Nephron (organoid): ENCODE results near the gene ASB9.

ENCODE experiments used
- H3K27ac Mint-ChIP-seq, 3 experiments: 2 replicates each; pipeline ENCODE4 v1.8.0; 2020; ENCODE audit warnings: mixed read lengths in 3 of 3, mild to moderate bottlenecking in 2 of 3, moderate library complexity in 1 of 3
- H3K27me3 Mint-ChIP-seq: 2 replicates; pipeline ENCODE4 v1.8.0; 2021; ENCODE audit warnings: low read depth, mild to moderate bottlenecking, moderate library complexity, mixed read lengths
- H3K36me3 Mint-ChIP-seq: 2 replicates; pipeline ENCODE4 v1.8.0; 2020; ENCODE audit warnings: low read depth, mixed read lengths
- H3K4me1 Mint-ChIP-seq: 2 replicates; pipeline ENCODE4 v1.8.0; 2020; ENCODE audit warnings: mixed read lengths
- H3K4me3 Mint-ChIP-seq, 3 experiments: 2 replicates each; pipeline ENCODE4 v1.8.0; 2020; ENCODE audit warnings: mild to moderate bottlenecking in 3 of 3, mixed read lengths in 3 of 3, moderate library complexity in 2 of 3
- H3K9me3 Mint-ChIP-seq: 2 replicates; pipeline ENCODE4 v1.8.0; 2020; ENCODE audit warnings: mixed read lengths
- CTCF ChIP-seq, 3 experiments: fragments of 200-600 bp; sonication (generic); IDR thresholded peaks; one replicate each; pipeline ENCODE4 v1.5.0; 2021; ENCODE audit warnings: antibody characterized with exemption in 3 of 3; ENCODE audit not compliant: unreplicated experiment in 3 of 3

The ASB9 gene

GRCh38 chrX:15269618-15270521 lies at the start of gene ASB9:
TSS of gene ASB9 (minus strand) at chrX:15270083. CDS start at chrX:15269874, 209 bp downstream.
- peaks cover 3% of the 10 kb centered on the region for H3K9me3 Mint-ChIP-seq
- no peaks in the 10 kb centered on the region for H3K36me3 Mint-ChIP-seq
- H3K27ac Mint-ChIP-seq, result peak within 1 kb of the TSS; percentile 68 to 93 (median 78)
- TF ChIP-seq CTCF (IDR thresholded peaks at IDR 0.05; ENCODE audit: unreplicated experiment in 3 of 3), result no peak
- H3K4me1 Mint-ChIP-seq, result peaks cover 11% of the 10 kb centered on the region
- H3K4me3 Mint-ChIP-seq, result peak within 1 kb of the TSS; percentile 13 to 68 (median 53)
- H3K27me3 Mint-ChIP-seq, result no peaks in the 10 kb centered on the region

DNA sequence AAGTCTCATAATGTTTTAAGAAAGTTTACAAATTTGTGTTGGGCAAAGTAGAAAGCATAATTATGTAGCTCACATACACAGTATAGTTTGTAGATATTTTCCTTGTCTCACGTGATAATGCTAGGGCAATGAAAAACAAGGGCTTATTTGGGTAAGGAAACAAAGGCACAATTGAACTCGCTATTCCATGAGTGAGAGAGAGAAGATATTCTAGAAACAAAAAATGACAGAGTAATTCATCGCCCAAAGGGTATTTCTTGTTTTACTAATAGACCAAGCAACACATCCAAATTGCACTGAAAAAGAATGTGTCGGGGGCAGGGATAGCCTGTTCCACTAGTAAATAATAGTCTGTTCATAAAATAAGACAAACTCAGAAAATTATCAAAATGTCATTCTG lies 49.2 kb upstream of the ASB9 start:
- Mint-ChIP-seq H3K27me3 (no peaks in the 10 kb centered on the region), H3K36me3 (peaks cover 18% of the 10 kb centered on the region), H3K4me3 (no peak overlapping the region), H3K27ac (no peak overlapping the region), H3K9me3 (no peaks in the 10 kb centered on the region), H3K4me1 (peaks cover 13% of the 10 kb centered on the region)
- no peak for TF ChIP-seq CTCF (IDR thresholded peaks at IDR 0.05; ENCODE audit: unreplicated experiment in 3 of 3)

DNA sequence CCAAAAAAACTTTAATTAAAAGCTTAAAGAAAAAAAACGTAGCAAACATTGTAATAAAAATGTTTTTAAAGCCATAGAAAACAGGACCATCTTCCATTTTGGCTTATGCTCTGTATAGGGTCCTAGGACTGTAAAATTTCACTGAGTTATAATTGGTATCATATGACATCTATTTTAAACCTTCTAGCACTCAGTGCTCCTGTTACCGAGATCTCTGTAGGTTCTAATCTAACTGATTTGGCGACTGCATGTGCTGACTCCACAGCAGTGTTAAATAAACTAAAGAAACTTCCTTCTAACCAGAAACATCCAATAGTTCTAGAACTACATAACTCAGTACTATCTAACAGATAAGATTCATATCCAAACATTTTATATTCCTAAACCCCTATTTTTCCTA lies 45.6 kb upstream of the ASB9 start, which contains the start of gene ASB11:
TSS of gene ASB11 (minus strand) at position 132 of the 400 bp plus-strand sequence. CDS start at position 97, 35 bp downstream.
- Mint-ChIP-seq H3K9me3 (no peaks in the 10 kb centered on the region), H3K27ac (no peak within 1 kb of the TSS), H3K27me3 (no peaks in the 10 kb centered on the region), H3K4me3 (peak within 1 kb of the TSS in 1 of 3 experiments; percentile 73), H3K4me1 (peaks cover 13% of the 10 kb centered on the region), H3K36me3 (peaks cover 10% of the 10 kb centered on the region)
- no peak for TF ChIP-seq CTCF (IDR thresholded peaks at IDR 0.05; ENCODE audit: unreplicated experiment in 3 of 3)

- Mint-ChIP-seq H3K4me1 (peaks cover 18% of the 10 kb centered on the region), H3K36me3 (peaks cover 6% of the 10 kb centered on the region), H3K4me3 (peak overlapping the region in 1 of 3 experiments; percentile 73), H3K27me3 (no peaks in the 10 kb centered on the region), H3K27ac (no peak overlapping the region), H3K9me3 (no peaks in the 10 kb centered on the region)
- no peak for TF ChIP-seq CTCF (IDR thresholded peaks at IDR 0.05; ENCODE audit: unreplicated experiment in 3 of 3)
Measured at GRCh38 chrX:15314472-15314871, 44.6 kb upstream of the ASB9 start.

GRCh38 chrX:15311119-15311518 lies 41.2 kb upstream of the ASB9 start:
- Mint-ChIP-seq H3K4me3 (no peak overlapping the region), H3K27me3 (no peaks in the 10 kb centered on the region), H3K4me1 (peaks cover 18% of the 10 kb centered on the region), H3K9me3 (no peaks in the 10 kb centered on the region), H3K36me3 (no peaks in the 10 kb centered on the region), H3K27ac (no peak overlapping the region)
- no peak for TF ChIP-seq CTCF (IDR thresholded peaks at IDR 0.05; ENCODE audit: unreplicated experiment in 3 of 3)
